ENCODE results near the gene MVB12B.

MVB12B gene

DNA sequence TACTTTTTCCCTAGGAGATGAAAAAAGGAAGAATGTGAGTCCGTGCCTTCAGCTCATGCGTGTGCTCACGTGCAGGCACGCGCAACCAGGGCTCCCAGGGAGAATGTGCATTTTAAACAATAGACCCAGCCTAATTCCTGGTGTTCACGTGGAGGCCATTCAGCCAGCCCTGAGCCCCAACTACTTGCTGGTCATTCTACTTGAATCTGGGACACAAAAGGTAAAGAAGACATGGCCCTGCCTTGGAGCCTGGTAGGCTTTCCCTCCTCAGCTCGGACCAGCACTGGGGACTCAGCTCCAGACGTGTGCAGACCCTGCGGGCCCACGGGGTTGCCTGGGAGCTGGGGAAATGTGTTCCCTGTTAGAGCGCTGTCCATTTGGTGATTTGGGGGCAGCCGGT is 125.5 kb downstream of the MVB12B start:
- H3K36me3 ChIP-seq (ENCODE audit: control insufficient read depth, insufficient read depth, low read length) = no peaks in the 10 kb centered on the region
- no peaks in the 10 kb centered on the region for H3K27me3 ChIP-seq (ENCODE audit: control insufficient read depth, insufficient read depth, low read length)
- H3K9ac ChIP-seq (ENCODE audit: low read length) = no peak overlapping the region
- H3K4me1 ChIP-seq (ENCODE audit: control insufficient read depth, insufficient read depth, low read length) = no peaks in the 10 kb centered on the region
- no peaks in the 10 kb centered on the region for H3K9me3 ChIP-seq (ENCODE audit: control insufficient read depth, low read length)
- H3K4me3 ChIP-seq (ENCODE audit: low read length) = no peak overlapping the region

DNA sequence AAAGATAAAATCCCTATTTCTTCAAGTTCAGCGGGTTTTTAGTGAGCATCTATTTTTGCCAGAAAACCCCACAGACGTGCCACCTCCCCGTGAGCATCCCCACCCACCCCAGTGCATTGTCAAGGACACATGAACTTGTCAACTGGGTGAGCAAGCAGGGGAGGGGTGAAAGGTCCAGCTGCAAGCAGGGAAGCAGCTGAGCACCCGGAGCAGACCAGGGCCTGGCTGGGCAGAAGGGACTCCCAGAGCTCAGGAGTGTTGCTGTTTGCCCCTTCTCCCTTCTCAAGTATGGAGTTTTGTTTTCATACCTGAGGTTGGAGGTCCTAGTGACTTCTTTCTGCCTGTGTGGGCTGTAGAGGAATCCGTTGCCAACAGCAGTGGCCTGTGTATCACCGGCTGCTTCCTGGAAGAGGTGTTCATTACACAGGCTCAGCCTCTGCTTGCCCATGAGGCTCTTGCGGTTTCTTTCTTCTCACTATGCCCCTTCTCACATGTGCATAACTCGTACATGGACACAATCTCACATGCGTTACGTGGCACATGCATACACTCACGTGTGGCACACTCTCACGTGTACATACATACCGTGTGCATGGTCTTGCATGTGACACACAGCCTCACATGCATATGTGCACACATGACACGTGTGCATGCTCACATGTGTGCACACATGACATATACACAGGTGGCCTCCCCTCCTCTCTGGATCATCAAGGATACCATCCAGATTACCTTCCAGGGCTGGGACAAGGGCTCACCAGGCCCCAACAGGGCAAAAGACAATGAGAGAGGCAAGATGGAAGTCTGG is 126.7 kb downstream of the MVB12B start:
- Histone ChIP-seq H3K9ac (ENCODE audit: low read length) (no peak overlapping the region), H3K36me3 (ENCODE audit: control insufficient read depth, insufficient read depth, low read length) (no peaks in the 10 kb centered on the region), H3K27me3 (ENCODE audit: control insufficient read depth, insufficient read depth, low read length) (no peaks in the 10 kb centered on the region), H3K9me3 (ENCODE audit: control insufficient read depth, low read length) (no peaks in the 10 kb centered on the region), H3K4me1 (ENCODE audit: control insufficient read depth, insufficient read depth, low read length) (no peaks in the 10 kb centered on the region), H3K4me3 (ENCODE audit: low read length) (no peak overlapping the region)

DNA sequence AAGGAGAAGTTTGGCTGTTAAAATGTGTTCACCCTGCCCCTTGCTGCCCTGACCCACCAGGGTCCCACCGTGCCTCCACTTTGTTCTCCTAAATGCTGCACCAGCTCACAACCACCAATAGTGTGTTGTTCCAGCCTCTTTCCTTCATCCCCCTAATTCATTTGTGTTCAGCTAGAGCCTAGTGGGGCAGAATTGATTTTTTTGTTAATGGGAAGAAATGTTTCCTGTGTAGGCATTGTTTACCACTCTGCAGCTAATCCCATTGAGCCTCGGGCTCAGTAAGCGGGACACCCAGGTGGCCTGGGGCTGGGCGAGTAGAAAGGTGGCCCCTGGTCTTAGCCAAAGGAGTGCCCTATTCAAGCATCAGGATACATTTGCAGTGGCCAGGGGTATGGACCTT is 127.6 kb downstream of the MVB12B start:
- no peaks in the 10 kb centered on the region for H3K36me3 ChIP-seq (ENCODE audit: control insufficient read depth, insufficient read depth, low read length)
- H3K4me3 ChIP-seq (ENCODE audit: low read length) = no peak overlapping the region
- no peaks in the 10 kb centered on the region for H3K27me3 ChIP-seq (ENCODE audit: control insufficient read depth, insufficient read depth, low read length)
- no peak overlapping the region for H3K9ac ChIP-seq (ENCODE audit: low read length)
- no peaks in the 10 kb centered on the region for H3K4me1 ChIP-seq (ENCODE audit: control insufficient read depth, insufficient read depth, low read length)
- H3K9me3 ChIP-seq (ENCODE audit: control insufficient read depth, low read length) = no peaks in the 10 kb centered on the region

DNA sequence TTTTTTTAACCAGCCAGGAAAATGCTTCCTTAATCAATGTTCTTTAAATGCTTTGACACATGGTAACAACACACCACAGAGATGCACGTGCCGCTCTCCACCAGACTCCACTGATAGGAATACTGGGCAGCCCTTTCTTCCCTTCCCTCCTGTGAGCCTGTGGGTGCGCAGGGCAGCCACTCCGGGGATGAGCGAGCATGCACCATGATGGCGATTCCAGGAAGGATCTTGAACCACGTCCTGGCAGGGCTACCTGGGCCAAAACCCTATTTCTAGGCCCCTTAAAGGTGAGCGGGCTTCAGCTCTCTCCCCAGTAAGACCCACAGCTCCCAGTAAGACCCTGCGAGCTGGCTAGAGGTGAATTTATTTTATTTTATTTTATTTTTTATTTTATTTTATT is 128.2 kb downstream of the MVB12B start:
- Histone ChIP-seq H3K4me1 (ENCODE audit: control insufficient read depth, insufficient read depth, low read length) (no peaks in the 10 kb centered on the region), H3K27me3 (ENCODE audit: control insufficient read depth, insufficient read depth, low read length) (no peaks in the 10 kb centered on the region), H3K9me3 (ENCODE audit: control insufficient read depth, low read length) (no peaks in the 10 kb centered on the region), H3K36me3 (ENCODE audit: control insufficient read depth, insufficient read depth, low read length) (no peaks in the 10 kb centered on the region), H3K9ac (ENCODE audit: low read length) (no peak overlapping the region), H3K4me3 (ENCODE audit: low read length) (no peak overlapping the region)

DNA sequence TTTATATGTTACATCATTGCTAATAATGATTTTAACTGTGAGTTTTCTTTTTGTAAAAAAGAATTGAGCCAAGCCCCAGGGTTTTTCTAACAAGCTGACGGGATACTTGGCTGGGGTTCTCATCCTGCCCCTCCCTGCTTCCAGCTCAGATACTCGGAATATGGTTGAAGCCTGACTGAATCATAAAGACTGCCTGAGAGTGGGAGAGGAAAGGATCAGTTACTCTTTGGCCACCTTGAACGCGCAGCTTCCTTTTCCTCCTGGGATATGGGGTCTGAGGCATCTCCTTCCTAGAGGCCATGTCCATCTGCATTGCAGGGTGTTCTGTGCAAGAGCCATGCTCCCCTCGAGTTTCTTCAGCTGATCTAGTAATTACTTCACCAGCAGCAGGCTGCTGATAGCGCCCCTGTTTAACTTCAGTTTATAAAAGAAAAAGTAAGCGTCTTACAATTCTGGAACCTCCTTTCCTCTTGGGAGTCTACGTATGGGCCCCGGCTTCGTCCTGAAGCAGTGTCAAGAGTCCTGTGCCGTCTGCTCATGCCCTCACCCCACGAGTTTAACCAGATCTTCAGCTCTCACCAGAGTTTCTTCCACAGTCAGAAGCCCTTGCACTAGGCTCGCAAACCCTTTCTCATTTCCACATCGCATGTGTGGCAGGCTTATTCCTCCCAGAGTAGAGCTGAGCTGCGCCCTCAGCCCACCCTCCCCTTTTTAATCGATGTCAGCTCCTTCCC is 130.0 kb downstream of the MVB12B start:
- H3K4me3 ChIP-seq (ENCODE audit: low read length) = no peak overlapping the region
- H3K9ac ChIP-seq (ENCODE audit: low read length) = no peak overlapping the region

DNA sequence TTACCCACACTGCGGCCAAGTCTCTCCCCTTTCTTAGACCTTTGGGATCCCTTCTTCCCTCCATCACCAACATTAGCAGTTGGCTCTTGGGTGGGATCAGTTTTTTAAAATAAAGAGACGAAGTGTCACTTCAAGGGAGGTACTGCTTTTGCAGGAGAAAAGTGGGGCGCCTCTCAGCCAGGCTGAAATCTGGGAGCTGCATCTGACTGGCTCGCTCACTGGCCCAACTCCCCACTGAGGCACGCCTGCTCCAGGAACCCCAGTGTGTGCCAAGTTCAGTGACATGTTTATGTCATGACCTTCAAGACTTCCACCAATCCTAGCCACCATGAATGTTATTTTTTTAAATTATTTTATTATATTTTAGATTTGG is 130.5 kb downstream of the MVB12B start:
- H3K9ac ChIP-seq (ENCODE audit: low read length) = no peak overlapping the region
- H3K4me3 ChIP-seq (ENCODE audit: low read length) = no peak overlapping the region
- H3K9me3 ChIP-seq (ENCODE audit: control insufficient read depth, low read length) = no peaks in the 10 kb centered on the region
- H3K4me1 ChIP-seq (ENCODE audit: control insufficient read depth, insufficient read depth, low read length) = no peaks in the 10 kb centered on the region
- H3K36me3 ChIP-seq (ENCODE audit: control insufficient read depth, insufficient read depth, low read length) = no peaks in the 10 kb centered on the region
- H3K27me3 ChIP-seq (ENCODE audit: control insufficient read depth, insufficient read depth, low read length) = no peaks in the 10 kb centered on the region

More for the DNA sequence above, 130.0 kb downstream of the MVB12B start:
- Histone ChIP-seq H3K27me3 (ENCODE audit: control insufficient read depth, insufficient read depth, low read length) (no peaks in the 10 kb centered on the region), H3K4me1 (ENCODE audit: control insufficient read depth, insufficient read depth, low read length) (no peaks in the 10 kb centered on the region), H3K9me3 (ENCODE audit: control insufficient read depth, low read length) (no peaks in the 10 kb centered on the region), H3K36me3 (ENCODE audit: control insufficient read depth, insufficient read depth, low read length) (no peaks in the 10 kb centered on the region)

DNA sequence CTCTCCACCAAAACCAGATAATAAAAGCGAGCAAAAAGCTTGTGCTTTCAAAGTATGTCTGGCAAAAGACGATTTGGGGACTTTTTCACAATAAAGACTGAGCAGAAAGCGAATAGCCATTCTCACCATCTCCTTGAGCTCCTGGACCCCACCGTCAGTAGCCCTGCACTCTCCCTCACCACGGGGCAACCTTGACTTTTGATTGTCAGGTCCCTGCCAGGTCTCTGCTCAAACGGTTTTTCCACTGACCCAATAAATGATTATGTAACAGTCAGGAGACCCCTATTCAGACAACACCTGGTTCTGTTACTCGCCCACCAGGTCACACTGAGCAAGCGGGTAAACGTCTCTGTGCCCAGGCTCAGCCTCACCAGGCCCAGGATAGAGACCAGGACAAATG is 131.3 kb downstream of the MVB12B start:
- Histone ChIP-seq H3K4me3 (ENCODE audit: low read length) (no peak overlapping the region), H3K36me3 (ENCODE audit: control insufficient read depth, insufficient read depth, low read length) (no peaks in the 10 kb centered on the region), H3K4me1 (ENCODE audit: control insufficient read depth, insufficient read depth, low read length) (no peaks in the 10 kb centered on the region), H3K27me3 (ENCODE audit: control insufficient read depth, insufficient read depth, low read length) (no peaks in the 10 kb centered on the region), H3K9ac (ENCODE audit: low read length) (no peak overlapping the region), H3K9me3 (ENCODE audit: control insufficient read depth, low read length) (no peaks in the 10 kb centered on the region)

DNA sequence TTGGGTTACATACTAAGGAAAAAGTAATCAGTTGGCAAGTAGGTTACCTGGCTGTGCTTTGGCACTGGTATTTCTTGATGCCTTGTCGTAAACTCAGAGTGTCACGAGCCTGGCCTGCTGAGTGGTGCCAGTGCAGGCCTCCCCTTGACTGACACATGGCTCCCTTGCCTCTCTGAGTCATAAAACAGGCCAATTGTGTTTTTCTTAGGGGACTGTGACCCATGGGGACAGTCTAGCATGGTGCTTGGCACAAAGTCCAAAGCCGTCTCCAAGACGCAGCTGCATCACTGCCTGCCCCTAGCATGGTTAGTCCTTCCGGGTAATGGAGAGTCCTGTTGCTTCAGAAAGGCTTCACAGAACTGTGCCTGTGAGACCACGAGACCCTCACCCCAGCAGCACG is 132.5 kb downstream of the MVB12B start:
- Histone ChIP-seq H3K4me3 (ENCODE audit: low read length) (no peak overlapping the region), H3K9me3 (ENCODE audit: control insufficient read depth, low read length) (no peaks in the 10 kb centered on the region), H3K9ac (ENCODE audit: low read length) (no peak overlapping the region), H3K27me3 (ENCODE audit: control insufficient read depth, insufficient read depth, low read length) (no peaks in the 10 kb centered on the region), H3K4me1 (ENCODE audit: control insufficient read depth, insufficient read depth, low read length) (no peaks in the 10 kb centered on the region), H3K36me3 (ENCODE audit: control insufficient read depth, insufficient read depth, low read length) (no peaks in the 10 kb centered on the region)

DNA sequence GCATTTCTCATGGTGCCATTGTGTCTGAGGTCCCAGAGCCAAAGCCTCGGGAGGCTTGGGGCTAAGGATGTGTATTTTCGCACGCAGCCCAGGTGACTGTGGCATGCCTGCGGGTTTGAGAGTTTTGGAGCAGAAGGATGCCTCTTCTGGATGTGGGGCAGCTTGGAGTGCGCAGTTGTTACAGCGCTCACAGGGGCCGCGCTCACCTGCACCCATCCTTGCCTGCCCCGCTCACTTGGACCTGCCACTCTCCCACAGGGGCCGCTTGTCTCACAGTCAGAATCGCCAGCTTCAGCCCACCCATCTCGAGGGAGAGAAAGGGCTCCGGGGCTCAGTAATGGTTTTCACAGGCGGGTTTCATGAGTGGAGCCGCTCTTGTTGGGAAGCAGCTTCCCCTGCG is 132.9 kb downstream of the MVB12B start:
- Histone ChIP-seq H3K9ac (ENCODE audit: low read length) (no peak overlapping the region), H3K9me3 (ENCODE audit: control insufficient read depth, low read length) (no peaks in the 10 kb centered on the region), H3K27me3 (ENCODE audit: control insufficient read depth, insufficient read depth, low read length) (no peaks in the 10 kb centered on the region), H3K4me1 (ENCODE audit: control insufficient read depth, insufficient read depth, low read length) (no peaks in the 10 kb centered on the region), H3K36me3 (ENCODE audit: control insufficient read depth, insufficient read depth, low read length) (no peaks in the 10 kb centered on the region), H3K4me3 (ENCODE audit: low read length) (no peak overlapping the region)

DNA sequence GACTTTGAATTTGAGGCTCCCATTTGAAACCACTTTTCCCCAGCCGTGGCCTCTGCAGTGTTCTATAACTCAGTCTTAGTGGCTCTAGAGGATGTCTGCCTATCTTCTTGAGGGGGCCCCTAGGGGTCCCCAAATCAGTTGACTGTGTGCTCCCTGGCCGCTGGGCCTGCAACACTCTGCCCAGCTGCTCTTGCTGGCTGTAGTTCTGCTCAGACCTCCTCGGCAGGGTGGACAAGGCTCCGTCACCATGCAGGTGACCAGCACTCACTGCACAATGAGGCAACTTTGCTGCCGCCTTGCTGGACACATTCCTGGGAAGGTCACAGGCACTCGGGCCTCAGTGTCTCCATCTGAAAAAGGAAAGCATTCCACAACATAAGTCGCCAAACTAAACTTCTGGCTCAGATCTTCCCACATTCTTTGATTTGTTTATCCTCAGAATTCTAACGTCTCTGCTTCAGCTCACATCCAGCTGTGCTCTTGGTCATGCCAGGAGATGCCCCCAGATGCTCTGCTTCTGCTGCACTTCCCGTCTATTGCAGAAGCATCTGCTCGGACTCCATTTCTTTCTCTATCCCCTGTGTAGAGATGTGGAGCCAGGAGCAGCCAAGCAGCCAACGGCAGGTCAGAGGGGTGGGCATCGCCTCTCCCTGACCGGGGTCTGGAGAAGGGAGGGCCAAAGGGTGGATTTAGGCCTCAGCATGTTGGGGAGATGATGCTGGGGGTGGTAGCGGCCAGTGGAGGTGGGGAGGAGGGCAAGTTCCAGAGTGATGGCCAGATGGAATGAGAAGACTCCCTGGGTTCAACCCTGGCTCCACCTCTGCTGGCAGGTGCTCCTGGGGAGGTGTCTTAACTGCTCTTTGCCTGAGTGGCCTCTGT is 133.6 kb downstream of the MVB12B start:
- Histone ChIP-seq H3K9me3 (ENCODE audit: control insufficient read depth, low read length) (no peaks in the 10 kb centered on the region), H3K27me3 (ENCODE audit: control insufficient read depth, insufficient read depth, low read length) (no peaks in the 10 kb centered on the region), H3K4me1 (ENCODE audit: control insufficient read depth, insufficient read depth, low read length) (no peaks in the 10 kb centered on the region), H3K9ac (ENCODE audit: low read length) (no peak overlapping the region), H3K36me3 (ENCODE audit: control insufficient read depth, insufficient read depth, low read length) (no peaks in the 10 kb centered on the region), H3K4me3 (ENCODE audit: low read length) (no peak overlapping the region)

DNA sequence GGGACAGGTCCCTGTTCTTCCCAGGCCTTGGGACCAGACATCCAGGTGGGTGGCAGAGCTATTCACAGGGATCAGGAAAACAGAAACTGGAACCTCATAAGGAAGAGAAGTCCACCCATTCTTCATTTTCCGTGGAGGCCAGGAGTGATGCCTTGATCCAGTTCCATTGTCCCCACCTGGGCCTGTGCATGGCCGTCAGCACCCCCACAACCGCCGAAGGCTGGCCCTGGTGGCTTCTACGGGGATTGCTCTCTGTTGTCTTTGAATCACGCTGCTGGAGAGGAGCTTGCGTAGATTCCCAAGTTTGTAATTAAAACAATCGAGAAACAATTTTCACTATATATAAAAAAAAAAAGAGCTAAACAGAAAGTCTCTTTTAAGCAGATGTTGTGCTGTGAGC is 134.4 kb downstream of the MVB12B start:
- no peak overlapping the region for H3K4me3 ChIP-seq (ENCODE audit: low read length)
- no peaks in the 10 kb centered on the region for H3K36me3 ChIP-seq (ENCODE audit: control insufficient read depth, insufficient read depth, low read length)
- H3K9ac ChIP-seq (ENCODE audit: low read length) = no peak overlapping the region
- no peaks in the 10 kb centered on the region for H3K27me3 ChIP-seq (ENCODE audit: control insufficient read depth, insufficient read depth, low read length)
- H3K9me3 ChIP-seq (ENCODE audit: control insufficient read depth, low read length) = no peaks in the 10 kb centered on the region
- H3K4me1 ChIP-seq (ENCODE audit: control insufficient read depth, insufficient read depth, low read length) = no peaks in the 10 kb centered on the region

DNA sequence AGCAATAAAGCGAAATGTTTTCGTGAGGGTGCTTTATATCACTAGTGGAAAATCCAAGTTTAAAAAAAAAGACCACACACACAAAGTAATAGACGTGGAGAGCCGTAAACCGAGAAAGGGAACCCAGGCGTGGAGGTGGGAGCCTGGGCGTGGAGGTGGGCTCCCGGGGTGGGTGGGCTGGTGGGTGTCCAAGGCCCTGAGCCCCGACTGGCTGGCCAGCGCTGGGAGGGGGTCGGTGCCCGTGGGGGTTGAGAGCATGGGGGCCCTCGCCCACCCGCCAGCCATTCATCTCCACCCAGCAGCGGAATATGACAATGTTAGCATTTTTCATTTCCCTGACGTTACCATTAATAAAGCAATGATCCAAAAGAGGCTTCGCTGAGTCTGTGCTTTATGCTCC is 135.0 kb downstream of the MVB12B start:
- no peaks in the 10 kb centered on the region for H3K27me3 ChIP-seq (ENCODE audit: control insufficient read depth, insufficient read depth, low read length)
- no peak overlapping the region for H3K4me3 ChIP-seq (ENCODE audit: low read length)
- H3K9me3 ChIP-seq (ENCODE audit: control insufficient read depth, low read length) = no peaks in the 10 kb centered on the region
- H3K9ac ChIP-seq (ENCODE audit: low read length) = no peak overlapping the region
- no peaks in the 10 kb centered on the region for H3K36me3 ChIP-seq (ENCODE audit: control insufficient read depth, insufficient read depth, low read length)
- H3K4me1 ChIP-seq (ENCODE audit: control insufficient read depth, insufficient read depth, low read length) = no peaks in the 10 kb centered on the region
